NCI-H2171 treated with DMSO at 0.1 percent for 48 hours (cell line): ENCODE data around the gene HSD17B7.

Source experiments
- DNase-seq: peaks from one replicate; lab custom pipeline; 2025; lab: John Stamatoyannopoulos, UW

Gene HSD17B7

GRCh38 chr1:162857850-162858249 is 67.3 kb downstream of the HSD17B7 start:
- no peak for DNase-seq

- no peak for DNase-seq
Observed at GRCh38 chr1:162859191-162859590, 68.7 kb downstream of the HSD17B7 start.

DNA sequence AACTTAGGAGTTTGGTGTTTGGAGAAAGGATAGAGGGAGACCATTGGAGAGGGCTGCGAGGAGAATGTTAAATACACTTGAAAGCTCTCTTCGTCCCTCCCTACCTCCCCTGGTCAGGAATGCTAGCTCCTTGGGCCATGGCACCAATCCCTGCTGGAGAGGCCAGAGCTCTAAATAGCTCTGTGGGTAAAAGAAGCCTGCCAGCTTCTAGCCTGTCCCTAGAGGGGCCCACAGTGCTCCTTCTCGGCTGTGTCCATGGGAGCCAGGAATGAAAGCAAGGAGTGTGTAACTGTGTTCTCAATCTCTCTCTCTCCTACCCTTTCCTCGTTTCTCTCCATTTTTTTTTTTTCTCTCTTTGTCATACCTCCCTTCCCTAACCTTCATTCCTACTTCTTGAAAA is 70.6 kb downstream of the HSD17B7 start, which contains the start of gene CCDC190:
Gene CCDC190, minus strand, starts transcription at position 75 of the 400 bp plus-strand sequence. CDS start 1,529 bp downstream, outside the sequence.
- DNase-seq: no peak

DNA sequence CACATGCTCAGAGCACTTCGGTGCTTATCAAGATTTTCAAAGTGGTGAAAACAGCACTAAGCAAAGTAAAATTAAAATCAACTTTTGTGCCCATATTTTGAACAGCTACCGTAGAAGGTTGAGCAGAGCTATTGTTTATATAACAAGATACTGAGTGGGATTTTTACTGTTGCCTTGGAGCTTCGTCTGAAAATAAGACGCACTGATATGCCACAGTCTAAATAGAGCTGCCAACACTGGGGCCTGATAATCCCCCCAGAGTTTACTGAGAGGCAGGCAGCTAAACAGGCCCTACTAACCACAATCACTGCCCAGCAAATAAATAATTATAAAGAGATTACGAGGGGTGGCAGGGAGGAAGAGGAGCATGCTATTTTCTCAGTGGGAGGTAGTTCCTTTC is 71.1 kb downstream of the HSD17B7 start:
- no peak for DNase-seq
